Stimulated activated CD4-positive, alpha-beta T cell treated with anti-CD3 and anti-CD28 coated beads, Interleukin-15, amount 100 ng/mL, for 1 hour (primary cell): ENCODE measurements around the gene ARMC2.
"Not testable (repeated sequence)": the region's sequence is repeated elsewhere in the genome, so short reads cannot be mapped to it uniquely, and the experiment has no call there.

Source experiments
- DNase-seq, 2 donors: peaks; one replicate each; pipeline ENCODE4 v3.0.0-alpha.2; 2020; ENCODE audit warnings: low read depth in 1 of 2, low spot score in 1 of 2

Gene ARMC2

DNA sequence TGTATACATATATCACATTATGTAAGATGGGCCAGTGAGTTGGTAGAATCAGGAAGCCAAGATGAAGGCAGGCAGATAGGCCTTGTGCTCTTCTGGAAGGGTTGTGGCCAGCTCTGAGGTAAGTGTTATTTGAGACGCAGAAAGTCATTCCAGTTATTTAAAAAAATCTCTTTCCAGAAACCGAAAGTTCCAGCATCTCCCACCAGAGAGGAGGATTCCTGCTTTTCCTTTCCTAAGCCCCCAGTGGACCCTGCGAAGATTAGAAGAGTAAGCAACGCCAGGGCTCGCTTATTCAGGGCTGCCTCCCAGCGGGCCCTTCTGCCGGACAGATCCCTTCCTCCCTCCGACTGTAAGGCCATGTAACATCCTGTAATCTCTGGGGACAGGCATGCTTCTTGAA is 20.4 kb downstream of the ARMC2 start:
- no peak for DNase-seq

DNA sequence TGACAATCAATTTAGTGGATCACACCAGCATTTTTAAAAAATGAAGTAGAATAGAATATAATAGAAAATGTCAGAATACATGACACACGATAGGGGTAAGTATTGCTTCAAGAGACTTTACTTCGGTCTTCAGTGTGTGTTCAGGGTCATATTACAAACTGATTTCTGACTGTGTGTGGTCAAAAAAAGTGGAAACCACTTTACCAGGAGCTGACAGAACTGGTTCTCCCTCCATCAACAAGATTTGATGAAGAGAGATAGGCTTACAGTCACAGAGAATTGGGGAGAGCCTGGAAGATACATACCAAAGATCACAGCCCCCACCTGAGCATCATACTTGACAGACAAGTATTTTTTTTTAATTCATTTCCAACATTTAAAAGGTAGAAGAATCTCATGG is 21.7 kb downstream of the ARMC2 start:
- DNase-seq, result no peak

DNA sequence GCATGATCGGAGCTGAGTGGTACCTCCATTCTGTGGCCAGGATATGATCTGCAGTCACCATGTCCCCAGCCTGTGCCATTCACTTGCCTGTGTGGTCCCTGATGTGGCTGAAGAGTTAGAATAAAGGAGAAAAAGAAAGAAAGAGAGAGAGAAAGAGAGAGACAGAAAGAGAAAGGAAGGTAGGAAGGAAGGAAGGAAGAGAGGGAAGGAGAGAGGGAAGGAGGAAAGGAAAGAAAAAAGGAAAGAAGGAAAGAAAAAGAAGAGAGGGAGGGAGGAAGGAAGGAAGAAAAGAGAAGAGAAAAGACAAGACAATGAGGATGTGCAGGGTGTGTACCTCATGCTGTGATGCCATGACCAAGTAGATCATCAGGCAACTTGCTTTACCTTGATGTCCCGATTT is 22.1 kb downstream of the ARMC2 start:
- DNase-seq, result no peak

DNA sequence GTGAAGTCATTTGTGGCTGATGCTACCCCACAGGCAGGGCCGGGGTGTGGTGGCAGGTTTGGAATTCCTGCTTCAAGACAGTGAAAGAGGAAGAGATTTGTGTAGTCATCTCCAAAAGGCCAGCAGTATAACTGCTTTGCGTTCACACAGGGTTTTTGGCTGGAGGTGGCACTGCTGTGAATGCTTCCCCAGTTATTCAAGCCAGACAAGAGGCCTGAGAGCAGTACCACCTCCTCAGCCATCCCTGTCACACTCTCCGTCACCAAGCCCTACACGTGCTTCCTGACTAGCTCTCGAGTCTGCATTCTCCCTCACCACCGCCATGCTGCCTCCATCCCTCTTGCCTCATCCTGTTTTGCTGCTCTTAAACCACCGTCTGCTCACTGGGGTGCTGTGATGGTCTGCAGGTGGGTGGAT is 23.9 kb downstream of the ARMC2 start:
- no peak for DNase-seq

DNA sequence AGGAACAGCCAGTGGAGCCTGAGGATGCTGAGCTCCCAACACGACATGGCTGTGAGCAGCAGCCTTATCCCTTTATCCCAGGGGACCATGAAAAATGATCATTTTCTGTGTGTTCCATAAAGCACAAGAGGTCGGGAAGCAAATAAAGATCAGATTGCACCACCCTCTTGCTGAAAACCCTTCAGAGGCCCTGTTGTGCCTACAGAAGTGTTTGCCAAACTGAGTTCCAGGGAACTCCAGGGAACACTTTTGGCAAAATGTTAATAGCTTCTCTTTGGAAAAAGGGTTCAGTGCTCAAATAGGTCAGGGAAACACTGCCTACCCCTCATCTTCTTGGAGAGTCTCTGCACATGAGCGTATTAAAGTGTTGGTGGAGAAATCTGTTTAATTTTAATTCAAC is 24.4 kb downstream of the ARMC2 start:
- no peak for DNase-seq

DNA sequence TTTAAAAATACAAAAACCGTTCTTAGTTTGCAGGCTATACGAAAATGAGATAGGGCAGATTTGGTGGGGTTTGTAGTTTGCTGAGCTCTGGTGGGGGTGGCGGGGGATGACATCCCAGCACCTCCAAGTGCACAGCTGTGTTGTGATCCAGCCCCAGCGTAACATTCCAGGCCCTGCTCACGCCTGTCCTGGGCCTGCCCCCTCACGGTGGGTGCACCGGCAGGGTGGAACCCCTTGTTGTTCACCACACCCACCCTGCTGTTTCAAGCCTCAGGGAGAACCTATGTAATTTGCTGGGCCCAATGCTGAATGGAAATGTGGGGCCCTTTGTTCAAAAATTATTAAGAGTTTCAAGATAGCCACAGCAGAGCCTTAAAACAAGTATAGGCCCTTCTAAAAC is 25.0 kb downstream of the ARMC2 start:
- DNase-seq, result no peak

DNA sequence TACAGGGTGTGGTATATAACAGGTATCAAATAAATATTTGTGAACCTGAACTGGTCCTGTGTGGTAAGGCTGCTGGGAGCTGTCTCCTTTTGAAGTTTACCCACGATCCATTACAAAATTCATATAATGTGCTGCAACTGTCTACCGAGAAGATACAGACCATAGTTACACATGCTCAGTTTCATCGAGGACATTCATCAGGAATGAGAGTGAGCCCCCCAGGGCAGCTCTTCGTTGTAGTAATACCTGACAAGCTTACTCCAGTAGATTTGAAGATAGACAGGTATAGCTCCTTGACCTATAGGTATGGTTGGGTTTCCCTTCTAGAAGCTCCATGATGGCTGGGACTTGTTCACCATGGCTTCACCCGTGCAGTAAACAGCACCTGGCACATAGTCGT is 25.7 kb downstream of the ARMC2 start:
- DNase-seq, result no peak

DNA sequence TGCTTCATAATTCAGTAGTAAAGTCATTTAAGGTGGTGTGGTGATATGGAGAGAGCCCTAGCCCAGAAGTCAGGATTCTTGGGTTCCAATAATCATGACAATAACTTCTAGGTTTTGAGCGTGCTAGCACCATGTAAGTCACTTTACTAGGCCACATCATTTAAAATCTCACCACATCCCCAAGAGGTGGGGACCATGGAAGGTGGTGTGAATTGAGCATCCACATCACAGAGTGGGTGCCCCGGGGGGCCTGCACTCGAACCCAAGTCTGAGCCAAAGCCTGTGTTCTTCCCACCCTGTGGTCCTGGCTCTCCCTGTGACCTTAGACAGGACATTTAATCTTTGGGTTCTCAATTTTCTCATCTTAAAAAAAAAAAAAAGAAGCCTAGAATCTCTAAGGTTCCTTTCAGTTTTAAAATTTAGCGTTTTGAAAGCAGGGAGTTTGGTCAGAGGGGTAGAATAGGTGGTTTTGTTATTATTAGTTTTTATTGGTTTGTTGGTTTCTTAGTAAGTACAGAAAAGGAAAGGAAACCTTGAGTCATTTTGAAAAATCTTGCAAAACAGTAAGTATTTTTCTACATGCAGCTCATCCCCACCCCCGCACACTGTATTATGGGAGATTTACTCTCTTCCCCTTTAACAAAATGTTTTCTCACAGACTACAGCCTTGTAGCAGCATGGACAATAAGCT is 26.4 kb downstream of the ARMC2 start:
- peak in 1 of 2 donors; percentile 16 for DNase-seq

DNA sequence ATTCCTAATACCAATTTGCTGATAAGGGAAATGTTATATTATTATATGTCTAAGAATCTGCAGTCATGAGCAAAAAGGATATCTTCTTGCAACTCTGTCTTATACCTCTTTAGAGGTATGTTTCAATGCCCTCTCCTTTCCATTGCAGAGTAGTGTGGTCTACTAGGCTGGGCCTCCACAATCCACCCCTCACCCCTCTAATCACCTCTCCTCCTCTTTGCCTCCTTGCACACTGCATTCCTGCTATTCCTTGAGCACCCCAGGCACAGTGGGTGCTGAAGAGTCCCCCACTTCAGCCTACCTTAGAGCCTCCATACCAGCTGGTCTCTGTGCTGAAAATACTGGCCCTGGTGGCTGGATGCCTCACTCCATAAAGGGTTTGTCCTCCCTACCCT is 26.9 kb downstream of the ARMC2 start:
- no peak for DNase-seq

DNA sequence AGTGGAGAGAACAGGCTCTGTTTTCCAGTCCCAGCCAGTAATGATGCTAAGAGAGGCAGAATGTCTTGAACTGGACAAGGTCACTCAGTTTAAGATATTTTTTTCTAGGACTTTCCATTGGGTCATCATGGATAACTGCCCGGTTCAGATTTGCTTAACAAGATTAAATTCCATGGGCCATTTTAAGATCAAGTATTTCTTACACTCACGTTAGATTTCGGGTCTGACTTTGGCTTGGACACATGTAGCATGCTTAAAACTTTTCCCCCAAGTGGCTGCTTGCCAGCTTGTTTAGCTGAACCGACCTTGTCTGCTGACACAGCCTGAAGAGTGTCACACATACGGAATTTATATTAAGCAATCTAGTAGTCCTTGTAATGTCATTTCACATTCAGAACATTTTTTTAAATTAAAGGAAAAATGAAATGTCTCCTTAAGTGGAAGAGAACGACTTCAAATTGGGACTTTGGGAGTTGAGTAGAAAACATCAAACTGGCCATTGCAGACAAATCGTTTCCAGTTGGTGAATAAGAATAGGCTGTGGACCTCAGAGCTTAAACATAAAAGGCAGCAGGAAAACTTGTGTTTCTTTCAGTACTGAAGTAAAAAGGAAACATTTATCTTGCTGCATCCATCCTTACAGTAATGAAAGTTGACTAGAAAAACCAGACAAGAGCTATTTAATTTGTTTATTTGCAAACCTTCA is 29.0 kb downstream of the ARMC2 start:
- no peak for DNase-seq

DNA sequence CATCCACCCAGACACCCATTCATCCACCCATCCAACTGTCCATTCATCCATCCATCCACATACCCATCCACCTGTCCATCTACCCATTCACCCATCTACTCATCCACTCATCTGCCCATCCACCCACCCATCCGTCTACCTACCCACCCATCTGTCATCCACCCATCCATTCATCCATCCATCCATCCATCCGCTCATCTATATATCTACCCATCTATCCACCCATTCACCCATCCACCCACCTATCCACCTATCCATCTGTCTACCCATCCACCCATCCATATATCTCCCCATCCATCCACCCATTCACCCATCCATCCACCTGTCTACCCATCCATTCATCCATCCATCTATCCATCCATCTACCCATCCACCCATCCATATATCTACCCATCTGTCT is 30.7 kb downstream of the ARMC2 start:
- no peak for DNase-seq

DNA sequence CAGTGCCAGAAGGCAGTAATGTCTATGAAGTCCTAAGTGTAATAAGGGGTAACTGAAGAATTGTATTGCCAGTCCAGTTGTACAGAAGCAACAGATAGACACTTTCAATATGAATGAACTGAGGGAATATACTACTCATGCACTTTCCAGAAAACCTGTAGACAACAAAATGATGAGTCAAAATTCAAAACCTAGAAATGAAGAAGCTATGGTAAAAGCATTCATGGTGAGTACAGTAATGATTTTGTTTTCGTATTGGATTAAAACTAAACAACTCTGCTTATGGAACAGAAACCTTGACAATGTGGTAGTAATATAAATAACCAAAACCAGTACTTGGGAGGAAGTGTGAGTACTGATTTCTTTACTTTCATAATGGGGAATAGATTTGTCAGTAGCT is 35.0 kb downstream of the ARMC2 start:
- DNase-seq, result no peak

DNA sequence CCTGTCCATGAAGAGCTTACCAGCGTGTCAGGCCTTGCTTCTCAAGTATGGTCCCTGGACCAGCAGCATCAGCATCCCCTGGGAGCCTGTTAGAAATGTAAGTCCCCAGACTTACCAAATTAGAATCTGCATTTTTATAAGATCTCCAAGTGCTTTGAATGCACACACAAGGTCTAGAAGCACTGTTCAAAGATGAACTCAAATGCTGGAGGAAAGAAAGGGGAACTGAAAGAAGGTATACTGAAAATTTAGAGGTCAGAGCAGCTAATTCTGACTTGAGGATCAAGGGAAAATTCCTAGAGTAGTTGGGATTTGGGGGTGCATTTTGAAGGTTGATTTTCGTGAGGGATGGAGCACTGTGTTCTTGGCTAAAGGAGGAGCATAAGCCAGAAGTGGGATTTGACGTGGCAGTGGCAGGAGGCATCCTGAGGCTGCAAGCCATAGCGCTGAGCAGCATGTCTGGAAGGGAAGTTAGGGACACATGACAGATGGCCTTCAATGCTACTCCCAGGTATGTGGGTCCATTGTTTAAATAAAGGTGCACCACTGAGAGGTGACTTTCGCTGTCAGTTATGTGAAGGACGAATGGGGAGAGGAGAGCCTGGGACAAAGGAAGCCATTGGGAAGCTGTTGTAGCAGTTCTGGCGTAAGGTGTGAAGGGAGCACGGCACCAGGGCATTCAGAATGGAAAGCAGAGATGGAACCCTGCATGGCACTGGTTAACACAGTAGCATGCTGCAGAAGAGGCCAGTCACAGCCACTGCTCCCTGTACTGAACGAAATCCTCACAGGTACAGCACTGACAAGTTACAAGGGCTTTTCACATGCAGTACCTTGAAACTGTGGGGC is 36.2 kb downstream of the ARMC2 start:
- DNase-seq, result no peak

DNA sequence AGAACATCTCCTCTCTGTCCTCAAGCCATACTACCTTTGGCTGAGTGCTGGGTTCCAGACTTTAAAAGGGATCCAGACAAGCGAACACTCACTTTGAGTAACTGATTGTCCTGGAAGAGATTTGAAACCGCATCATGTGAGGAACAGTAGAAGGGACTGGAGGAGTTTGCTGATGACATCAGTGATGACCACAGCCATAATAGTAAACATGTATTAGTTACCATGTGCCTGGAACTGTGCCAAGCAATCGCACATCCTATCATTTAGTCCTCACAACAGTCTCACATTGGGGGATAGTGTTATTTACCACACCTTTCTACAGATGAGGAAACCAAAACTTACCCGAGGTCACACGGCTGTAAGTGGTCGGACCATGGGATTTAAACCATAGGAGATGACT is 39.8 kb downstream of the ARMC2 start:
- DNase-seq, result no peak

DNA sequence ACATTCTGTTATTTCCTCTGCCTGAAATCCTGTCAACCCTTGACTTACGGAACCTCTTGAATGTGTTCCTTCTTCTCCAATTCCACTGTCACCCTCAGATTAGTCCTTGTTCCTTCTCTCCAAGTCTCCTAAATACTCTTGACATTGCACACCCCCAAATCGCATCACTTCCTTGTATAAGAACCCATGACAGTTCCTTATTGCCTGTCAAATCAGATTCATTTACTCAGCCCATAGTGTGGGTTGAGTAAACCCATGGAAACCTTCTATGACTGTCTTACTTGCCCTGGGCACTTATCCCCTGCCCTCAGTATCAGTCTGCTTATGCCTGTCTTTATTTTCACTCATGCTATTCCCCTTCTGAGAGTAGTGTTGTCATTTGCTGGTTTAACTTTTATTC is 40.5 kb downstream of the ARMC2 start:
- DNase-seq, result no peak

DNA sequence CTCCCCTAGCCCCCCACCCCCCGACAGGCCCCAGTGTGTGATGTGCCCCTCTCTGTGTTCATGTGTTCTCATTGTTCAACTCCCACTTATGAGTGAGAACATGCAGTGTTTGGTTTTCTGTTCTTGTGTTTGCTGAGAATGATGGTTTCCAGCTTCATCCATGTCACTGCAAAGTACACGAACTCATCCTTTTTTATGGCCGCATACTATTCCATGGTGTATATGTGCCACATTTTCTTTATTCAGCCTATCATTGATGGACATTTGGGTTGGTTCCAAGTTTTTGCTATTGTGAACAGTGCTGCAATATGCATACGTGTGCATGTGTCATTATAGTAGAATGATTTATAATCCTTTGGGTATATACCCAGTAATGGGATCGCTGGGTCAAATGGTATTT is 42.7 kb downstream of the ARMC2 start:
- DNase-seq, result not testable (repeated sequence)

DNA sequence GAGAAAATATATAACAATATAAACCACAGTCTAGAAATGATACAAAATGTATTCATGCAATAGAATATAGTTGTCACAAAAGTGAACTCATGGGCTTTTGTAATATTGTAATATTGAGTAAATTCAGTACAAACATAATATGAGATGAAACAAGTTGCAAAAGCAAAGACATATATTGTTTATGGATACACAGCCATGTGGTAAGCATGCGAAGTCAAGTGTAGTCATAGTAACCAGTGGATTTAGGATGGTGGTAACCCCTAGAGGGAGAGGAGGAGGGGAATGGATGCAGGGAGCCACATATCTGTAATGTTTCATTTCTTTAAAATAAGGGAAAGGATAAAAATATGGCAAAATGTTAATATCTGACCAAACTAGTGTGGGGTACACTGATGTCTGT is 47.3 kb downstream of the ARMC2 start:
- no peak for DNase-seq

DNA sequence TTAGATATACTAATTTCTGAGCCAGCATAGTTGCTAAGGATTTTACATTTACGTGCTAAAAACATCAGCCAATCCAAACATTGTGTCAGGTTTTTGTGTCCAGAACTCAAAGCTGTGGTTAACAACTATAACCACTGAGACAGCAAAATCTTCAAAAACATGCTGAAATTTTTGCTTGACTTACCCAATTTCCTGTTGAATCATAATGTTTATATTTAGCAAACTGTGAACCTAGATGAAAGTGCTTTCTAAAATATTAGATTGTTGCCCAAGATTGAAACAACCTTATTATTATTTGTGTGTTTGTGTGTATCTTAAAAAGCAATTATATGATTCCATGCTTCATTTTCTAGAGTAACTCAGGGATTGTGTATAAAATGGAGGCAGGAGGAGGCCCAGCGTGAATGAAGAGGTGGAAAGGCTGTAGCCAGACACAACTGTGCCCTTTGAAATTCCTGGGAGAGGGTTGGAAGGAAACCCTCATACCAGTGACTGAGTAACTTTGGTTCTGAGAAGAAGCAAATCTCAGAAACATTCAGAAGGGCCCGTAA is 48.0 kb downstream of the ARMC2 start:
- DNase-seq, result no peak

DNA sequence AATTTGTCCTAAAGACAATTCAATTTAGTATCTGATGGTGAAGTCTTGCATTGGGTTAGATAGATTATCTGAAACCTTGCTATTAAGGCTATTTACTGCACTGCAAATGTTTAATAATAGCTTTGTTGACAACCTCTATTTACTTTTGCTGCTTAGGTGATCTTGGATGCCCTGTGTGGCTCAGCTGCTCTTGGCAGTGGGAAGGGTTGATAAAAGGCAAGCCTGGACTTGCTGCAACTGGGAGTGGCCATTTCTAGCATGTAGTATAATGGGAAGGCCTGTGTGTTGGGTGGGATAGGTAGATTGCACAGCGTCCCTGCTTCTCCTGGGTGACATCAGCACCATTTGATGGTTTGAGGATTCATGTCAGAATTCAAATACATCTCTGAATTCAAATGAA is 49.1 kb downstream of the ARMC2 start:
- DNase-seq, result no peak

DNA sequence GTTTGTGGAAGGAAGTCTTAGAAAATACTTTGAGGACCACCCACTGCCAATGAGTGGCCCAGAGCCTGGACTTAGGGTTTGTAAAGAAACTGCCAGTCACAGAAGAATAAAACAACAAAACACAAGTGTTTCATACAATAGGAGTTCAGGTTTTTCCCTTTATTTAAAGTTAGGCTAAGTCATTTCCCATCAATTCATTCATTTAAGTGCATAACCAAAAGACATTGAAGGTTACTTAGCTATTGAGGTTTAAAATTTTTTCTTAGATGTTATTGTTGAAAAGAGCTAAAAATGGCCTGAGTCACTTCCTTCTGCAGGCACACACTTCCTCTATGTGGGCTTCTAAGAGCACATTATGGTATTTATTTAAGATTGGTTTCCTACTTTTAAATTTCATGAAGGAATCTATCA is 54.2 kb downstream of the ARMC2 start:
- no peak for DNase-seq

DNA sequence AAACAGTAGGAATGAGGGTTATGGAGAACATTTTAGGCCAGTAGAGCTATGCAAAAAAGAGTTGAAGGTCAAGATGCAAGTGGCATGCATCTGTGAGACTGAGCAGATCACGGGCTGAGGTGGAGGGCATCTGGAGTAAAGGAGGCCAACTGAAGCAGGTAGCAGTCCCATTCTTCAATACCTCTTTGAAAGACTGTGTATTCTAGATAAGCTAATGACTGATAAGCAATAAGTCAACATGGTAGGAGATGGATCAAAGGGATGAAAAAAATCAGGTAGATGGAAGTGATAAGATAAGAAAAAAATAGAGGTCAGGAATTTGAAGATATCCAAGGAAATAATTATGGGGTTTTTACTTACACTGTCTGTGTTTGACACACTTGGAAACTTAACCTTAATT is 55.6 kb downstream of the ARMC2 start:
- no peak for DNase-seq

DNA sequence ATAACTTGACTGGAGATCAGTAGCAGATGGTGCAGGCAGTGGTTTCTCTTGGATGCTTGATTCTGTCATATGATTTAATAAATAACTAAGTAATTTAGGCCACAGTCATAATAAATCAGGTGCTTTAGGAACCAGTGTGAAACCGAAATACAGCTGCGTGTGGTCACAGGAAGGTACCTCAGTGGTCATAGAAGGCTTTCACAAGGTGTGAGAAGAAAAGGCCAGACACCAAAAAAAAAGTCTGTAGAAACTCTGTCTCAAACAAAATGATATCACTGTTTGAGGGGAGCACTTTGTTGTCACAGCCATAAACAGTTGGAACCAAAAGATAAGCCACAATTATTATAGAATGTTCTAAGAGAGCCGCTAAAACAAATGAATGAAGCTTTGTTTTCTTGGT is 56.5 kb downstream of the ARMC2 start:
- no peak for DNase-seq
